ENCODE measurements around the gene STK17A. TPM values are rescaled to one million over a fixed set of nuclear protein-coding genes. Genes with fewer than 3 reads are reported as not detected.

STK17A gene
- total RNA-seq, 1 donor from 2014 or later: 16.7 TPM

DNA sequence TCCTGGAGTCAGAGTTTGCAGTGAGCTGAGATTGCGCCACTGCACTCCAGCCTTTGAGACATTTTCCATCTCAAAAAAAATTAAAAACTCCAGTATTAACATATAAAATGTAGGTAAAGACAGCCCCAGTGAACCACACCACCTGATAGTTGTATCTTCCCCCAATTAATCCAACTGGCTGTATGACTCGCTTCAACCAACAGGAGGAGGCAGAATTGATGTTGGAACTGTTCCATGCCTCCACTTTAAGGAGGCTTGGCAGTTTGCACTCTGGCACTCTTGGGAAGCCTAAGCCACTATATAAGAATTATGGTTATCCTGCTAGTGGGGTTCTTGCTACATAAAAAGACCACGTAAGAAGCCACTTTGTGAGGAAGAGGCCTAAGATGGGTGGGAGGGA is 72.7 kb downstream of the STK17A start:
- TF ChIP-seq, protein P1, sequence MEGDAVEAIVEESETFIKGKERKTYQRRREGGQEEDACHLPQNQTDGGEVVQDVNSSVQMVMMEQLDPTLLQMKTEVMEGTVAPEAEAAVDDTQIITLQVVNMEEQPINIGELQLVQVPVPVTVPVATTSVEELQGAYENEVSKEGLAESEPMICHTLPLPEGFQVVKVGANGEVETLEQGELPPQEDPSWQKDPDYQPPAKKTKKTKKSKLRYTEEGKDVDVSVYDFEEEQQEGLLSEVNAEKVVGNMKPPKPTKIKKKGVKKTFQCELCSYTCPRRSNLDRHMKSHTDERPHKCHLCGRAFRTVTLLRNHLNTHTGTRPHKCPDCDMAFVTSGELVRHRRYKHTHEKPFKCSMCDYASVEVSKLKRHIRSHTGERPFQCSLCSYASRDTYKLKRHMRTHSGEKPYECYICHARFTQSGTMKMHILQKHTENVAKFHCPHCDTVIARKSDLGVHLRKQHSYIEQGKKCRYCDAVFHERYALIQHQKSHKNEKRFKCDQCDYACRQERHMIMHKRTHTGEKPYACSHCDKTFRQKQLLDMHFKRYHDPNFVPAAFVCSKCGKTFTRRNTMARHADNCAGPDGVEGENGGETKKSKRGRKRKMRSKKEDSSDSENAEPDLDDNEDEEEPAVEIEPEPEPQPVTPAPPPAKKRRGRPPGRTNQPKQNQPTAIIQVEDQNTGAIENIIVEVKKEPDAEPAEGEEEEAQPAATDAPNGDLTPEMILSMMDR (IDR thresholded peaks at IDR 0.05): no peak
- TF ChIP-seq POLR2AphosphoS5 (IDR thresholded peaks at IDR 0.05; ENCODE audit: insufficient read depth in 1 of 2, low read depth in 1 of 2) (no peak), POLR2A (IDR thresholded peaks at IDR 0.05) (no peak)
- H3K36me3 ChIP-seq: no peaks in the 10 kb centered on the region
- peaks cover 18% of the 10 kb centered on the region for H3K4me1 ChIP-seq
- H3K4me3 ChIP-seq: no peak overlapping the region
- intact Hi-C loops (cut with DNase I): no loop called here
- no peak for DNase-seq (ENCODE audit: extremely low spot score in 2 of 2)
- no peaks in the 10 kb centered on the region for H3K27me3 ChIP-seq
- H3K9me3 ChIP-seq: no peaks in the 10 kb centered on the region
- no peak overlapping the region for H3K27ac ChIP-seq

DNA sequence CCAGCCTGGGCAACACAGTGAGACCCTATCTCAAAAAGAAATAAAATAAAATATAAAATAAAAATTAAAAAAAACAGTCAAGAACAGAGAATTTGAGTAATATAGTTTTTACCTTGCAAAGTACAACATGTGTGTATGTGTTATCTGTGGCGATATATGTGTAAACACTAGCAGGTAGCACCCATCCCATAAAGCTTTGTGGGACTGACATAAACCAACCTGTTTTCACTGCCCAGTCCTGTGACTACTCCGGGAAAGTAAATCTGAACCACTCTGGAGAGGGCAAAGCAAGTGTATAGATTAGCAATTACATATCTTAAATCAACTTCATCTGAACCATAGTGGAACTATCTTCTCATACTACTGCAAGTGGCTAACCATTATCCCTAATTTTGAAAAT is 74.1 kb downstream of the STK17A start:
- Histone ChIP-seq H3K27ac (no peak overlapping the region), H3K36me3 (no peaks in the 10 kb centered on the region), H3K4me1 (peaks cover 4% of the 10 kb centered on the region), H3K27me3 (no peaks in the 10 kb centered on the region), H3K4me3 (no peak overlapping the region), H3K9me3 (no peaks in the 10 kb centered on the region)
- intact Hi-C loops (cut with DNase I): no loop called here
- no peak for DNase-seq (ENCODE audit: extremely low spot score in 2 of 2)
- no peak for TF ChIP-seq POLR2AphosphoS5 (IDR thresholded peaks at IDR 0.05; ENCODE audit: insufficient read depth in 1 of 2, low read depth in 1 of 2)
- no peak for TF ChIP-seq POLR2A (IDR thresholded peaks at IDR 0.05)
- TF ChIP-seq, protein P1 (IDR thresholded peaks at IDR 0.05): no peak

DNA sequence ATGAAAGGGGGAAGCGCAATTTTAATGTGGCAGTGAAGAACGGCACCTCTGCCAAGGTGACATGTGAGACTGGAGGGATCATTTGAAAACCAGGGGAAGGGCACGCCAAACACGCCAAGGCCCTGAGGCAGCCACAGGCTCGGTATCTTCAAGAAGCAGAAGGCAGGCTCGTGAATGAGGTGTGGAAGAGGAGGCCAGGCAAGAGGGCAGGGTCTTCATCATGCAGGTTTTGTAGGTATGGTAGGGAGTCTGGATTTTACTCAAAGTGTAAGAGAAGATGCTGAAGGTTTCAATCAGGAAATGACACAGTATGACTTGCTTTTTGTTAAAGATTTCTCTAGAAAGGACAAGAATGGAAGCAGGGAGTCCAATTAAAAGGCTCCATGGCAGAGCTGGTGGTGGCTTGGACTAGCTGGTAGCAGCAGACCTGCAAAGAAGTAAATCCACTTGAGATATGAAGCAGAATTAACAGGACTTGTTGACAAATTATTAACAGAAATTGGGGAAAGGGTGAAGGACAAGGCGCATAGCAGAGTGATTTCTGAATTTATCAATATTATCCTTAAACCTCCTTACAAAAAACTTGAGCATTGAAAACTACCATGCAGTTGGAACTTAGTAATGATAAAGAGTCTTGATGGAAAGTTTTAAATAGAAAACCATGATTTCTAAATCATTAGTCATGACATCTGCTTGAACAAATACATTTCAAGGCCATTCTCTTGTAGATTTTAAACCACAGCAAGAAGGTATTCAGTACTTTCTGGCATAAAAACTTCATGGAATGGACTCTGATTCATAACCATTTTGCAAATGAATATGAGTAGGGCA is 76.0 kb downstream of the STK17A start:
- no peaks in the 10 kb centered on the region for H3K9me3 ChIP-seq
- TF ChIP-seq POLR2AphosphoS5 (IDR thresholded peaks at IDR 0.05; ENCODE audit: insufficient read depth in 1 of 2, low read depth in 1 of 2) (no peak), POLR2A (IDR thresholded peaks at IDR 0.05) (no peak)
- TF ChIP-seq, protein P1 (IDR thresholded peaks at IDR 0.05): no peak
- H3K36me3 ChIP-seq: no peaks in the 10 kb centered on the region
- no peaks in the 10 kb centered on the region for H3K4me1 ChIP-seq
- intact Hi-C loops (cut with DNase I): no loop called here
- no peak overlapping the region for H3K4me3 ChIP-seq
- DNase-seq (ENCODE audit: extremely low spot score in 2 of 2): no peak
- H3K27me3 ChIP-seq: no peaks in the 10 kb centered on the region
- H3K27ac ChIP-seq: no peak overlapping the region

DNA sequence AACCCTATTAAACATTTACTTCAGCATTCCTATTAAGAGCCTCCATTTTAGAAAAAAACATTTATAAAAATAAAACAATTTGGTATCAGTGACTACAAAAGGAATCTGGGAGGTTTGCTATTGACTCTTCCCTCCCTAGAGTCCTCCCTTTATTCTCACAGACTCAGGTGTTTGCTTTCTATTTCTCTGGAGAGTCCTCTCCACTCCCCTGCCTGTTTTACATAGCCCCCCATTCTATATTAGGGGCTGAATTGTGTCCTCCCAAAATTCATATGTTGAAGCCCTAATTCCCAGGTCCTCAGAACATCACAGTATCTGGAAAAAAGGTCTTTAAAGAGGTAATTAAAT is 76.6 kb downstream of the STK17A start:
- intact Hi-C loops (cut with DNase I): no loop called here
- no peak overlapping the region for H3K27ac ChIP-seq
- no peaks in the 10 kb centered on the region for H3K4me1 ChIP-seq
- no peak for DNase-seq (ENCODE audit: extremely low spot score in 2 of 2)
- H3K9me3 ChIP-seq: no peaks in the 10 kb centered on the region
- no peaks in the 10 kb centered on the region for H3K27me3 ChIP-seq
- H3K36me3 ChIP-seq: no peaks in the 10 kb centered on the region
- no peak overlapping the region for H3K4me3 ChIP-seq
- TF ChIP-seq POLR2A (IDR thresholded peaks at IDR 0.05): no peak
- TF ChIP-seq, protein P1 (IDR thresholded peaks at IDR 0.05): no peak
- TF ChIP-seq POLR2AphosphoS5 (IDR thresholded peaks at IDR 0.05; ENCODE audit: insufficient read depth in 1 of 2, low read depth in 1 of 2): no peak

DNA sequence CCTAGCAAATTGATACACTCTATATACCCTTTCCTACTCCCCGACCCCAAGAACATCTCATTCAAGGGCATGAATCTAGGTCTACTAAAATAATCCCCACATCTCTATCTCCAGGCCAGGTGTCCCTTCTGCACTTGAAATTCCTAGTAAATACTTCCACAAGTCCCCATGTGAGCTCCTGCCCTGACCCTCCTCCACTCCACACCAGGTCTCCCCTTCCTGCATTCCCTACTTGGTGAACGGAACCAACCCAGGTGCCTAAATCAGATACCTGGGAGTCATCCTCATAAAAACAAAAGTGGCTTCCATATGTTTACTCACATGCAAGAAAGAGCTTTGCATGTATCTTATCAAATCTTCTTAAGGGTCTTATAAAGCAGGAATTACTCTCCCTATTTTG is 77.2 kb downstream of the STK17A start:
- TF ChIP-seq POLR2AphosphoS5 (IDR thresholded peaks at IDR 0.05; ENCODE audit: insufficient read depth in 1 of 2, low read depth in 1 of 2): no peak
- TF ChIP-seq, protein P1 (IDR thresholded peaks at IDR 0.05): no peak
- TF ChIP-seq POLR2A (IDR thresholded peaks at IDR 0.05): no peak
- Histone ChIP-seq H3K4me1 (no peaks in the 10 kb centered on the region), H3K9me3 (no peaks in the 10 kb centered on the region), H3K27me3 (no peaks in the 10 kb centered on the region), H3K4me3 (no peak overlapping the region), H3K27ac (no peak overlapping the region), H3K36me3 (no peaks in the 10 kb centered on the region)
- intact Hi-C loops (cut with DNase I): no loop called here
- DNase-seq (ENCODE audit: extremely low spot score in 2 of 2): no peak
